Heart left ventricle (tissue), 13 donors: Measurements from ENCODE around the gene C6orf47.

Experiments used
- POLR2A ChIP-seq, 2 donors: fragments of 450-650 bp; IDR thresholded peaks; one replicate each; pipeline ENCODE4 v1.6.1; 2017; ENCODE audit warnings: antibody characterized with exemption in 2 of 2, mild to moderate bottlenecking in 2 of 2, moderate library complexity in 2 of 2
- TF ChIP-seq, protein P1 (sequence below), 12 donors: fragments of 200-600 bp; sonication (generic) in 4 of 12; IDR thresholded peaks; one replicate each; pipeline versions ENCODE4 v1.5.0 to v1.8.0; 2018 to 2022; ENCODE audit warnings: antibody characterized with exemption in 12 of 12, mild to moderate bottlenecking in 5 of 12
- donor health status: ischemic (EF 13 %, LVEDD 7.1; RV severe dilation, severe dysfunction).
- donor health status: DM: no; HTN: yes; CAD: no.
- donor health status: DM: no; HTN: no; CAD: no.
- donor health status: ischemic (EF 25% LVEDD 6.9; RV normal size, moderate dysfunction).
- donor health status: ischemic (EF 25% LVEDD 5.7; RV mildly dilated, moderate dysfunction).
- donor health status: ischemic (EF 35%, LVEDD 5.7; RV mildly dilated, moderate dysfunction).
- donor health status: nonischemic (EF 11% LVEDD 7.7; RV severe dilation, severe dysfunction).
- donor health status: DM: yes; HTN: yes; CAD: no.
- donor health status: PGD.
- donor health status: ischemic (EF 29% LVEDD 5.4; RV normal size, mild dysfunction).
- donor health status: nonischemic (EF 23%, LVEDD 6.1; RV moderate dilation, normal function).

DNA sequence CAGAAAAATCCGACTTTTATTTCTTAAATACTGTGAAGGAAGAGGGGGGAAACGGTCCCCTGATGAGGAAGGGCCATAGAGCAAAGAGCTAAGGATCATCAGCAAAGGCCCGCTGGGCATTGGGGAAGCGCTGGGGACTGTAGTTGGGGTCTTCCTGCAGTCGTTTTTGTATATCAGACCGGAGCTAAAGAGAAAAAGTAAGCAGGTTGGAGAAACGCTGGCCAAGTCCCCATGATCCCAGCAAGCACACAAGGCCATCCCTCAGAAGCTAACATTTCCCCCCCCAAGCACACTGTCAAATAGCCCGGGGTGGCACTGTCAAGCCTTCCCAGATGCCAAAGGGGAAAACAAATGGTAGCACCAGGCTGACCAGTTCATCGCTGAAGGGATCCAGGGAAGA is 21.5 kb downstream of the C6orf47 start:
- TF ChIP-seq, protein P1, sequence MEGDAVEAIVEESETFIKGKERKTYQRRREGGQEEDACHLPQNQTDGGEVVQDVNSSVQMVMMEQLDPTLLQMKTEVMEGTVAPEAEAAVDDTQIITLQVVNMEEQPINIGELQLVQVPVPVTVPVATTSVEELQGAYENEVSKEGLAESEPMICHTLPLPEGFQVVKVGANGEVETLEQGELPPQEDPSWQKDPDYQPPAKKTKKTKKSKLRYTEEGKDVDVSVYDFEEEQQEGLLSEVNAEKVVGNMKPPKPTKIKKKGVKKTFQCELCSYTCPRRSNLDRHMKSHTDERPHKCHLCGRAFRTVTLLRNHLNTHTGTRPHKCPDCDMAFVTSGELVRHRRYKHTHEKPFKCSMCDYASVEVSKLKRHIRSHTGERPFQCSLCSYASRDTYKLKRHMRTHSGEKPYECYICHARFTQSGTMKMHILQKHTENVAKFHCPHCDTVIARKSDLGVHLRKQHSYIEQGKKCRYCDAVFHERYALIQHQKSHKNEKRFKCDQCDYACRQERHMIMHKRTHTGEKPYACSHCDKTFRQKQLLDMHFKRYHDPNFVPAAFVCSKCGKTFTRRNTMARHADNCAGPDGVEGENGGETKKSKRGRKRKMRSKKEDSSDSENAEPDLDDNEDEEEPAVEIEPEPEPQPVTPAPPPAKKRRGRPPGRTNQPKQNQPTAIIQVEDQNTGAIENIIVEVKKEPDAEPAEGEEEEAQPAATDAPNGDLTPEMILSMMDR (IDR thresholded peaks at IDR 0.05) = no peak
- TF ChIP-seq POLR2A (IDR thresholded peaks at IDR 0.05) = no peak
